H1 (cell line): ENCODE results near the gene SLC25A15. TPM values are rescaled to one million over a fixed set of nuclear protein-coding genes. Genes with fewer than 3 reads are reported as not detected.
A peak's percentile ranks its signal among the peaks of the same experiment; 100 is the strongest.

Source experiments
- CTCF ChIA-PET: fragments of 300-600 bp; sonication (Branson Sonifier 250); formaldehyde crosslinking; loops from one replicate; lab custom pipeline; 2021; ENCODE audit not compliant: partially characterized antibody; lab: Charles Lee
- POLR2A ChIA-PET: fragments of 300-600 bp; sonication (Branson Sonifier 250); formaldehyde crosslinking; loops from one replicate; lab custom pipeline; 2021; ENCODE audit warnings: inconsistent platforms; ENCODE audit not compliant: partially characterized antibody; lab: Charles Lee
- DNase-seq, 2 experiments: peaks; one replicate each; pipeline versions ENCODE4 v3.0.0 to v3.0.0-alpha.2; 2010 to 2022; ENCODE audit warnings: low spot score in 2 of 2, low read depth in 1 of 2, mixed read lengths in 1 of 2
- FAIRE-seq: peaks from 2 replicates; lab custom pipeline; 2011; peaks lifted over from hg19 to GRCh38; lab: Jason Lieb, UNC
- H2AFZ ChIP-seq: 2 replicates; pipeline ENCODE4 v1.8.1; 2012; ENCODE audit warnings: low read length, inconsistent platforms
- H2AK5ac ChIP-seq: 2 replicates; pipeline ENCODE4 v1.6.1; 2013; ENCODE audit warnings: low read depth, low read length
- H2BK120ac ChIP-seq: replicated peaks from 2 replicates; pipeline ENCODE3; 2013; ENCODE audit warnings: low read depth, low read length, inconsistent platforms
- H2BK12ac ChIP-seq: 2 replicates; pipeline ENCODE4 v1.6.1; 2013; ENCODE audit warnings: low read depth, low read length
- H2BK15ac ChIP-seq: 2 replicates; pipeline ENCODE4 v1.6.1; 2013; ENCODE audit warnings: low read length
- H2BK20ac ChIP-seq: 2 replicates; pipeline ENCODE4 v1.6.1; 2013; ENCODE audit warnings: low read length
- H2BK5ac ChIP-seq: 2 replicates; pipeline ENCODE4 v1.6.1; 2013; ENCODE audit warnings: low read depth, low read length
- H3K14ac ChIP-seq: 2 replicates; pipeline ENCODE4 v1.6.1; 2013; ENCODE audit warnings: inconsistent platforms; ENCODE audit not compliant: insufficient read length
- H3K18ac ChIP-seq: 2 replicates; pipeline ENCODE4 v1.6.1; 2013; ENCODE audit warnings: low read length; ENCODE audit errors: extremely low read depth
- H3K23ac ChIP-seq: 2 replicates; pipeline ENCODE4 v1.6.1; 2013; ENCODE audit warnings: inconsistent platforms; ENCODE audit not compliant: insufficient read length
- H3K23me2 ChIP-seq: 2 replicates; pipeline ENCODE4 v1.6.1; 2013; ENCODE audit warnings: low read depth, low read length
- H3K27ac ChIP-seq: 2 replicates; pipeline ENCODE4 v1.6.1; 2011; ENCODE audit warnings: low read depth, low read length, inconsistent platforms
- H3K27me3 ChIP-seq, 4 experiments: replicated peaks in 1 of 4; 1 replicate in 1 of 4; 2 replicates in 3 of 4; pipeline versions ENCODE4 v1.6.1 to v1.8.1; 2011 to 2013; ENCODE audit warnings: low read length in 3 of 4, mild to moderate bottlenecking in 3 of 4, inconsistent platforms in 2 of 4, mixed read lengths in 2 of 4, moderate library complexity in 1 of 4; ENCODE audit not compliant: control insufficient read depth in 3 of 4, insufficient read depth in 3 of 4; ENCODE audit errors: extremely low read depth in 1 of 4
- H3K36me3 ChIP-seq, 4 experiments: 2 replicates each; pipeline versions ENCODE4 v1.6.1 to v1.8.1; 2011 to 2013; ENCODE audit warnings: mild to moderate bottlenecking in 4 of 4, low read length in 3 of 4, moderate library complexity in 2 of 4, control low read depth in 1 of 4, inconsistent platforms in 1 of 4; ENCODE audit not compliant: insufficient read depth in 4 of 4, control insufficient read depth in 2 of 4
- H3K4ac ChIP-seq: replicated peaks from 2 replicates; pipeline ENCODE3; 2013; ENCODE audit warnings: low read length, low read depth, mixed read lengths, inconsistent platforms; ENCODE audit not compliant: insufficient read length
- H3K4me1 ChIP-seq, 4 experiments: replicated peaks in 1 of 4; 1 replicate in 1 of 4; 2 replicates in 3 of 4; pipeline versions ENCODE4 v1.6.1 to v1.8.1; 2011 to 2013; ENCODE audit warnings: low read length in 3 of 4, inconsistent platforms in 2 of 4, mixed read lengths in 1 of 4; ENCODE audit not compliant: insufficient read depth in 4 of 4, control insufficient read depth in 3 of 4
- H3K4me2 ChIP-seq, 2 experiments: 2 replicates each; pipeline versions ENCODE4 v1.6.1 to v1.8.1; 2011 to 2013; ENCODE audit warnings: low read depth in 2 of 2, low read length in 2 of 2, control low read depth in 1 of 2, inconsistent platforms in 1 of 2, mild to moderate bottlenecking in 1 of 2; ENCODE audit not compliant: insufficient read depth in 1 of 2
- H3K4me3 ChIP-seq, 4 experiments: fragments of 200-600, 300-600 bp in 1 of 4; sonication (generic), shearing (Covaris generic), sonication (Bioruptor Twin) in 1 of 4; 2 replicates each; pipeline versions ENCODE4 v1.5.1 to v1.8.1; 2011 to 2016; ENCODE audit warnings: low read length in 4 of 4, low read depth in 3 of 4, control low read depth in 2 of 4, inconsistent platforms in 2 of 4, mild to moderate bottlenecking in 2 of 4, mixed read lengths in 1 of 4, moderate library complexity in 1 of 4; ENCODE audit not compliant: insufficient read depth in 2 of 4; ENCODE audit errors: extremely low read depth in 1 of 4
- H3K56ac ChIP-seq: replicated peaks from 2 replicates; pipeline ENCODE3; 2013; ENCODE audit warnings: low read depth, mild to moderate bottlenecking, mixed read lengths, low read length, inconsistent platforms; ENCODE audit not compliant: insufficient read length
- H3K79me1 ChIP-seq: 2 replicates; pipeline ENCODE4 v1.6.1; 2013; ENCODE audit warnings: low read depth, low read length, control low read depth
- H3K79me2 ChIP-seq, 2 experiments: 2 replicates each; pipeline versions ENCODE4 v1.6.1 to v1.8.1; 2012 to 2013; ENCODE audit warnings: low read length in 2 of 2, mild to moderate bottlenecking in 2 of 2, inconsistent platforms in 1 of 2; ENCODE audit not compliant: insufficient read depth in 2 of 2, control insufficient read depth in 1 of 2
- H3K9ac ChIP-seq, 4 experiments: replicated peaks in 1 of 4; 1 replicate in 1 of 4; 2 replicates in 3 of 4; pipeline versions ENCODE4 v1.6.1 to v1.8.1; 2011 to 2013; ENCODE audit warnings: low read depth in 3 of 4, low read length in 3 of 4, control low read depth in 2 of 4, mild to moderate bottlenecking in 2 of 4, moderate library complexity in 2 of 4, inconsistent platforms in 1 of 4; ENCODE audit errors: extremely low read depth in 1 of 4
- H3K9me3 ChIP-seq, 2 experiments: 2 replicates each; pipeline versions ENCODE4 v1.6.1 to v1.8.1; 2012 to 2013; ENCODE audit warnings: mild to moderate bottlenecking in 2 of 2, moderate library complexity in 2 of 2, control low read depth in 1 of 2, inconsistent platforms in 1 of 2, low read depth in 1 of 2, low read length in 1 of 2, mixed read lengths in 1 of 2; ENCODE audit not compliant: insufficient read depth in 2 of 2
- H4K20me1 ChIP-seq, 2 experiments: replicated peaks in 1 of 2; 2 replicates each; pipeline versions ENCODE3 to v1.8.1; 2011 to 2013; ENCODE audit warnings: inconsistent platforms in 2 of 2, low read length in 2 of 2, mild to moderate bottlenecking in 1 of 2; ENCODE audit not compliant: insufficient read depth in 2 of 2, control insufficient read depth in 1 of 2
- H4K5ac ChIP-seq: 2 replicates; pipeline ENCODE4 v1.6.1; 2013; ENCODE audit warnings: low read length, low read depth, mixed read lengths, inconsistent platforms; ENCODE audit not compliant: insufficient read length
- H4K8ac ChIP-seq: 2 replicates; pipeline ENCODE4 v1.8.0; 2013; ENCODE audit warnings: mild to moderate bottlenecking, moderate library complexity, low read length, inconsistent platforms; ENCODE audit not compliant: insufficient read depth; ENCODE audit errors: extremely low read depth
- H4K91ac ChIP-seq: replicated peaks from 2 replicates; pipeline ENCODE3; 2013; ENCODE audit warnings: low read length, mixed read lengths, inconsistent platforms; ENCODE audit not compliant: insufficient read length
- CEBPB ChIP-seq: IDR thresholded peaks from 2 replicates; pipeline ENCODE4 v1.6.1; 2012; ENCODE audit warnings: low read depth, low read length
- CTBP2 ChIP-seq: IDR thresholded peaks from 2 replicates; pipeline ENCODE4 v1.7.0; 2011; ENCODE audit warnings: borderline replicate concordance, mild to moderate bottlenecking, moderate library complexity, mixed read lengths, low read length; ENCODE audit not compliant: insufficient read depth, insufficient read length
- E2F6 ChIP-seq: IDR thresholded peaks from 2 replicates; pipeline ENCODE4 v1.6.1; 2012; ENCODE audit warnings: inconsistent platforms
- GABPA ChIP-seq: IDR thresholded peaks from 2 replicates; pipeline ENCODE4 v1.6.1; 2011; ENCODE audit warnings: mild to moderate bottlenecking, low read length, moderate library complexity, borderline replicate concordance; ENCODE audit not compliant: insufficient read depth
- KDM4A ChIP-seq: IDR thresholded peaks from one replicate; pipeline ENCODE4 v1.7.1; 2012; ENCODE audit warnings: low read depth, mild to moderate bottlenecking, moderate library complexity, low read length, inconsistent platforms; ENCODE audit not compliant: severe bottlenecking
- POLR2A ChIP-seq, 2 experiments: IDR thresholded peaks; 1 replicate in 1 of 2; 2 replicates in 1 of 2; pipeline ENCODE4 v1.6.1; 2011; ENCODE audit warnings: low read depth in 2 of 2, low read length in 2 of 2, mild to moderate bottlenecking in 2 of 2; ENCODE audit errors: control extremely low read depth in 1 of 2
- RNF2 ChIP-seq: fragments of 200-900, 300-1000 bp; sonication (generic); IDR thresholded peaks from 2 replicates; pipeline ENCODE4 v1.7.1; 2016; ENCODE audit warnings: borderline replicate concordance, low read depth, mild to moderate bottlenecking, antibody characterized with exemption, low read length; ENCODE audit not compliant: poor library complexity, severe bottlenecking; ENCODE audit errors: missing control alignments
- SP4 ChIP-seq: IDR thresholded peaks from 2 replicates; pipeline ENCODE4 v1.6.1; 2012; ENCODE audit warnings: low read length, inconsistent platforms
- TAF1 ChIP-seq: IDR thresholded peaks from 2 replicates; pipeline ENCODE4 v1.6.1; 2011; ENCODE audit warnings: mild to moderate bottlenecking, low read depth, low read length
- WGBS, 2 experiments: shearing (Covaris generic) in 1 of 2; methylation state at CpG; one replicate each; pipeline versions ENCODE4 v1.1.6 to v1.1.7; 2013 to 2015; ENCODE audit warnings: low lambda C conversion rate in 2 of 2, mixed read lengths in 2 of 2, inconsistent platforms in 1 of 2, low coverage in 1 of 2, missing lambda C conversion rate in 1 of 2; ENCODE audit not compliant: insufficient replicate concordance in 2 of 2, insufficient coverage in 1 of 2, insufficient read length in 1 of 2; ENCODE audit errors: extremely low coverage in 1 of 2, missing lambda C conversion rate in 1 of 2; 5-methylcytosine and 5-hydroxymethylcytosine counted together
- polyA plus RNA-seq, 7 experiments: library from polyadenylated mRNA; depleted of rRNA in 3 of 7; stranded (reverse) in 5 of 7; unstranded in 2 of 7; fragments of >200 nt in 5 of 7; fragments of 200-250 nt in 2 of 7; gene quantifications; 1 replicate in 5 of 7; 2 replicates in 1 of 7; 4 replicates in 1 of 7; pipeline versions ENCODE4 v1.2.1 to v1.2.3, GENCODE V29; 2011 to 2013; ENCODE audit warnings: missing spikeins in 2 of 7, mixed read lengths in 2 of 7
- total RNA-seq: library from RNA; stranded (reverse); fragmentation: NEBNext Ultra II Directional; extraction: Animal tissue kit (Norgen Biotek cat#: 25700); gene quantifications from 2 replicates; pipeline ENCODE4 v1.2.1, GENCODE V29; 2021
- TF ChIP-seq, protein P1 (sequence below): IDR thresholded peaks from 2 replicates; pipeline ENCODE4 v1.6.1; 2011; ENCODE audit warnings: low read depth, mild to moderate bottlenecking, low read length; ENCODE audit not compliant: insufficient read depth

The SLC25A15 gene
- total and polyA plus RNA-seq, 2 of the 8 experiments (the other 6 are each of a cell fraction or from before 2014, with no cell fraction given), result 12.4 to 23.4 TPM

DNA sequence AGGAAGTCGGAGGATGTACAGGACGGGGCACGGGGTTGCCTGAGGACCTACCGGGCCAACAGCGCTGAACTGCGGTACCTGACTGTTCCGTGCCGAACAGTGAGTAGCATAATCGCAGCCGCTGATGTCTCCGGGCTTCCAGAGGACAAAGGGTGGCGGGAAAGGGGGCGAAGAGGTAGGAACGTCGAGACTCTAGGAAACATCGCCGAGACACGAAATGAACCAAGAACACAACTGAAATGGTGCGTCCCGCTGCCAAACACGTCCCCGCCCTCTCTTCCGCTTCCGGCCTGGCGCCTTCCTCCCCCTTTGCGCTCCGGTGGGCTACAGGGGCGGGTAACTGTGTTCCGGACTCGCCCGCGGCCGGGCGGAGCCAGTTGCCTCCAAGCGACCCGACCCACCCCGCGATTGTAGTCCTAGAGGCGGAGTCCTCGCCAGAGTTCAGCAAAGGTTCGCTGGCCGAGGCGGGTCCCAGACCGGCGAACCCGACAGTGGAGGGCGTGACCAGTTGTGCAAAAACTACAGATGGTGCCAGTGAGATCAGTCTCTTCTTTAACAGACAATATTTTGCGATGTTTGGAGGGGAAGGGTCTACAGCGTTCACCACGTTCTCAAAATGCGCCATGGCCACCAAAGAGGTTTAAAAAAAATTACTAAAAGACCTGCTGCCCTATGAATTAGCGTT, 18.3 kb upstream of the SLC25A15 start, which contains the start of gene MRPS31:
Gene MRPS31 (minus strand): TSS at position 257 of the 685 bp plus-strand sequence. CDS start 54 bp downstream, at position 203.
- H3K4me3 ChIP-seq, result peak within 1 kb of the TSS; percentile 72 to 99 (median 93)
- no peak within 1 kb of the TSS for H3K4ac ChIP-seq
- ChIA-PET POLR2A (interaction anchor here (0.5 kb wide), 1 partner anchor 210 kb away, joined by 3 read pairs; no protein-coding TSS in a partner anchor), CTCF (interaction anchor here (0.7 to 1.1 kb wide), 2 partner anchors 88 to 828 kb away, joined by 3 to 4 read pairs; no protein-coding TSS in a partner anchor)
- 2% methylated on average over 51 of the region's 52 CpGs; no CpG with 5 or more reads in 1 of the 2 experiments for WGBS, 2 experiments
- 0 out of 2 replicates have a peak within 1 kb of the TSS, but pooled peaks have one; percentile 63 for H3K18ac ChIP-seq
- H4K5ac ChIP-seq, result peak within 1 kb of the TSS; percentile 61
- no peak within 1 kb of the TSS for H3K14ac ChIP-seq
- peak within 1 kb of the TSS; percentile 80 for H2BK5ac ChIP-seq
- no peak within 1 kb of the TSS for H4K91ac ChIP-seq
- peak; percentile 90 to 97 for DNase-seq
- H3K27me3 ChIP-seq, result no peaks in the 10 kb centered on the region
- H4K8ac ChIP-seq, result peak within 1 kb of the TSS; percentile 96; the same call in 1 of the 2 replicates
- H3K9me3 ChIP-seq, result no peaks in the 10 kb centered on the region
- H3K23me2 ChIP-seq, result peaks cover 3% of the 10 kb centered on the region; the same call in 1 of the 2 replicates
- H3K27ac ChIP-seq, result peak within 1 kb of the TSS; percentile 84
- H2BK20ac ChIP-seq, result no peak within 1 kb of the TSS
- peak within 1 kb of the TSS; percentile 66 to 95 (median 90) for H3K9ac ChIP-seq
- H3K4me1 ChIP-seq, result peaks cover 0 to 4% (median 0%) of the 10 kb centered on the region in 4 experiments; a peak in 2 of 7 replicates
- H2AFZ ChIP-seq, result peak within 1 kb of the TSS; percentile 99
- no peak within 1 kb of the TSS for H2AK5ac ChIP-seq
- no peaks in the 10 kb centered on the region; a peak in 1 of 8 replicates for H3K36me3 ChIP-seq
- H3K79me2 ChIP-seq, result peaks cover 0 to 17% of the 10 kb centered on the region in 2 experiments; a peak in 2 of 4 replicates
- H3K23ac ChIP-seq, result no peak within 1 kb of the TSS
- H3K79me1 ChIP-seq, result peaks cover 5% of the 10 kb centered on the region; the same call in 1 of the 2 replicates
- no peak within 1 kb of the TSS for H2BK12ac ChIP-seq
- peak within 1 kb of the TSS; percentile 67 to 94 for H3K4me2 ChIP-seq
- peak within 1 kb of the TSS; percentile 42 for H3K56ac ChIP-seq
- no peak for FAIRE-seq
- H4K20me1 ChIP-seq, result no peaks in the 10 kb centered on the region
- no peak within 1 kb of the TSS for H2BK120ac ChIP-seq
- H2BK15ac ChIP-seq, result no peak within 1 kb of the TSS
- TF ChIP-seq RNF2, result no peak
- TF ChIP-seq KDM4A, result peak; percentile 66
- TF ChIP-seq GABPA, result peak; percentile 100
- TF ChIP-seq TAF1, result peak; percentile 93
- peak; percentile 64 for TF ChIP-seq E2F6
- TF ChIP-seq, protein P1, sequence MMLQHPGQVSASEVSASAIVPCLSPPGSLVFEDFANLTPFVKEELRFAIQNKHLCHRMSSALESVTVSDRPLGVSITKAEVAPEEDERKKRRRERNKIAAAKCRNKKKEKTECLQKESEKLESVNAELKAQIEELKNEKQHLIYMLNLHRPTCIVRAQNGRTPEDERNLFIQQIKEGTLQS, result no peak
- TF ChIP-seq CEBPB, result no peak
- TF ChIP-seq POLR2A (IDR thresholded peaks at IDR 0.05; ENCODE audit: control extremely low read depth in 1 of 2, low read depth in 2 of 2, low read length in 2 of 2), result peak; percentile 44 to 95
- peak; percentile 47 for TF ChIP-seq CTBP2
- peak; percentile 94 for TF ChIP-seq SP4
